Panc1 (cell line): ENCODE data around the gene BHMT2.

Experiments used
- POLR2AphosphoS5 ChIP-seq: IDR thresholded peaks from 2 replicates; pipeline ENCODE4 v1.6.1; 2012; ENCODE audit warnings: mild to moderate bottlenecking, low read depth, low read length, moderate library complexity
- TF ChIP-seq, protein P1 (sequence below): fragments of 450-650 bp; IDR thresholded peaks from 2 replicates; pipeline ENCODE4 v1.5.1; 2017; ENCODE audit warnings: mild to moderate bottlenecking

DNA sequence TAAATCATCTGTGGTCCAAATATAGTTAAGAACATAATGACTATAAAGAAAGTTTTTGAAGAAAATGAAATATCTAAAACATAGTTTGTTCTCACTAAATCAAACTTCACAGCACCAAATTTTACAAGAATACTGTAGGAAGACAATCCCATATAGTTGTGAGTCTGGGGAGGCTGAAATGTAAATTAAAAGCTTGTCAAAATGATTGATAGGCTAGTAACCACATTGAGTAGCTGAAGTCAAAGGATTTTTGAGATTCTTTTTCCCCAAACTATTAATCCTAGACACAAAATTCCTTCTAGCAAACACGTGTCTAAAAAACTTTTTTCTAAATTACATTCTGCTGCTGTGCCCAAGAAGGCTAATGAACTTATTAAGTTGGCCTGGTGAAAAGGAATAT, 55.0 kb downstream of the BHMT2 start:
- TF ChIP-seq, protein P1, sequence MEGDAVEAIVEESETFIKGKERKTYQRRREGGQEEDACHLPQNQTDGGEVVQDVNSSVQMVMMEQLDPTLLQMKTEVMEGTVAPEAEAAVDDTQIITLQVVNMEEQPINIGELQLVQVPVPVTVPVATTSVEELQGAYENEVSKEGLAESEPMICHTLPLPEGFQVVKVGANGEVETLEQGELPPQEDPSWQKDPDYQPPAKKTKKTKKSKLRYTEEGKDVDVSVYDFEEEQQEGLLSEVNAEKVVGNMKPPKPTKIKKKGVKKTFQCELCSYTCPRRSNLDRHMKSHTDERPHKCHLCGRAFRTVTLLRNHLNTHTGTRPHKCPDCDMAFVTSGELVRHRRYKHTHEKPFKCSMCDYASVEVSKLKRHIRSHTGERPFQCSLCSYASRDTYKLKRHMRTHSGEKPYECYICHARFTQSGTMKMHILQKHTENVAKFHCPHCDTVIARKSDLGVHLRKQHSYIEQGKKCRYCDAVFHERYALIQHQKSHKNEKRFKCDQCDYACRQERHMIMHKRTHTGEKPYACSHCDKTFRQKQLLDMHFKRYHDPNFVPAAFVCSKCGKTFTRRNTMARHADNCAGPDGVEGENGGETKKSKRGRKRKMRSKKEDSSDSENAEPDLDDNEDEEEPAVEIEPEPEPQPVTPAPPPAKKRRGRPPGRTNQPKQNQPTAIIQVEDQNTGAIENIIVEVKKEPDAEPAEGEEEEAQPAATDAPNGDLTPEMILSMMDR = no peak
- no peak for TF ChIP-seq POLR2AphosphoS5
